Measurements from ENCODE around the gene CASP7.
"Not testable (repeated sequence)": the region's sequence is repeated elsewhere in the genome, so short reads cannot be mapped to it uniquely, and the experiment has no call there.

CASP7 gene

DNA sequence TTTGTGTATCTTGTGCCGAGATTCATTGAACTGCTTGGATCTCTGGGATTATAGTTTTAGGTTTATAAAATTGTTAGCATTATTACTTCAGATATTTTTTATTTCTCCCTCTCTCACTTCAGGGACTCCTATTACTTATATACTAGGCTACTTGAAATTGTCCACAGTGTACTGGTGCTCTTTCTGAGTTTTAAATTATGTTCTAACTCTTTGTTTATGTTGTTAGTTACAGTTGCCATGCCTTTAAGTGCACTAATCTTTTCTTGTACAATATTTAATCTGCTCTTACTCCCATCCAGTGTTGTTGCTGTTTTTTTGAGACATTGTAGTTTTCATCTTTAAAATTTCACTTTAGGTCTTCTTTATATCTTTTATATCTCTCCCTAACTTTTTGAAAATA lies 84.9 kb downstream of the CASP7 start:
- H3K36me3 ChIP-seq, result no peaks in the 10 kb centered on the region
- H3K9me3 ChIP-seq, result peaks cover 12% of the 10 kb centered on the region
- no peak overlapping the region for H3K9ac ChIP-seq
- TF ChIP-seq Cebpa-rat (IDR thresholded peaks at IDR 0.05), result no peak
- no peaks in the 10 kb centered on the region for H3K4me1 ChIP-seq
- no peaks in the 10 kb centered on the region for H3K27me3 ChIP-seq
- no peak overlapping the region for H3K27ac ChIP-seq
- no peaks in the 10 kb centered on the region for H4K20me1 ChIP-seq
- H3K4me3 ChIP-seq, result no peak overlapping the region
- H3K4me2 ChIP-seq, result no peak overlapping the region

DNA sequence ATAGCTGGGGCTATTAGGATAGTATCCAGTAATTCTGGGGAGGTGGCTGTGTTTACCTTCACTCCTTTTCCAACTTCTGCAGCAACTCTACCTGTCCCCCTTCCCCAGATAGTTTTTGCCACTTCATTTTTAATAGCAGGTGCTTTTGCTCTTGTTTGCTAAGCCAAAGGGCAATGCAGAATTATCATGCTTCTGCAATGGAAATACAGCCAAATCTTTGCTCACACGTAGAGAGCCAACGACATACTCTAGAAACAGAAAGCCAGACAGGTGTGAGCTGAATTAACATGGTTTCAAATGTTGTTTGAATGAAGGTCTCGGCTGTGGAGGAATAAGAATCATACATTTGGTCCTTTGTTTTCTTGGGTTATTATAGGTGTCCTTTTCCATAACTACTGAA lies 86.2 kb downstream of the CASP7 start:
- H3K27me3 ChIP-seq, result no peaks in the 10 kb centered on the region
- H3K9ac ChIP-seq, result no peak overlapping the region
- H3K4me3 ChIP-seq, result no peak overlapping the region
- no peaks in the 10 kb centered on the region for H3K36me3 ChIP-seq
- TF ChIP-seq Cebpa-rat (IDR thresholded peaks at IDR 0.05), result no peak
- peaks cover 12% of the 10 kb centered on the region for H3K9me3 ChIP-seq
- no peaks in the 10 kb centered on the region for H4K20me1 ChIP-seq
- H3K4me2 ChIP-seq, result no peak overlapping the region
- no peaks in the 10 kb centered on the region for H3K4me1 ChIP-seq
- no peak overlapping the region for H3K27ac ChIP-seq

DNA sequence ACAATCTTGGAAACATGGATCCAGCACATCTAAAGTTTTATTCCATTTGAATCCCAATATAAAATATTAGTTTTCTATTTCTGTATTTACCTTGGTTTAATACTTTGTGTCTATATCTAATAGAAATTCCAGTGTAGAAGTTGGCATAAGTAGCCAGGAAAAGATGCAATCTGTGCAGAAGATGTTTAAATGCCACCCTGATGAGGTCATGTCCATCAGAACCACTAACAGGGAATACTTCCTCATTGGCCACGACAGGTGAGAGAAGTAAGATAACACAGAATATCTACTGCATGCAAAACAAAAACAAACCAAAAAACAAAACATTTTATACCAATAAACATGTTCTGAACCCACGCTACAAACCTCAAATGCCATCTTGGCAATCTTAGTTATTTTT lies 87.5 kb downstream of the CASP7 start:
- TF ChIP-seq Cebpa-rat (IDR thresholded peaks at IDR 0.05), result no peak
- no peak overlapping the region for H3K27ac ChIP-seq
- H3K9me3 ChIP-seq, result peaks cover 12% of the 10 kb centered on the region
- no peaks in the 10 kb centered on the region for H3K27me3 ChIP-seq
- no peak overlapping the region for H3K4me2 ChIP-seq
- H3K9ac ChIP-seq, result no peak overlapping the region
- H4K20me1 ChIP-seq, result no peaks in the 10 kb centered on the region
- no peak overlapping the region for H3K4me3 ChIP-seq
- no peaks in the 10 kb centered on the region for H3K36me3 ChIP-seq
- H3K4me1 ChIP-seq, result no peaks in the 10 kb centered on the region

DNA sequence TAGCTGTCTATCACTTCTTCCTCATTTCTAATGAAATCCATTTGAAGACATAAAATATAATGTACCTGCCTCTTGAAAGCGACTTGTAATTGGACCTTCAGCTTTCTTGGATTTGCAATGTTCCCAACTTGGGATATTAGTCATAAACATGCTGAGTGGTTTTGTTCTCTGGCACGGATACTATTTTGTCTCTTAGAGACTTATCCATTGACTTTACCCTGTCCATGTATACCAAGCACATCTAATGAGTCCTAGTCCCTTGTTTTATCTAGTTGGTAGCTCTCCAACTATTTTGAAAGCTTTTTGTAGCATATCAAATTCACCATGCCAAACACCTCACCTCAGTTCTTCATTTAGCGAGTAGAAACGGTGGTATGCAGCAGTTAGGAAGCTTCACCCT lies 90.6 kb downstream of the CASP7 start:
- H3K27me3 ChIP-seq, result no peaks in the 10 kb centered on the region

DNA sequence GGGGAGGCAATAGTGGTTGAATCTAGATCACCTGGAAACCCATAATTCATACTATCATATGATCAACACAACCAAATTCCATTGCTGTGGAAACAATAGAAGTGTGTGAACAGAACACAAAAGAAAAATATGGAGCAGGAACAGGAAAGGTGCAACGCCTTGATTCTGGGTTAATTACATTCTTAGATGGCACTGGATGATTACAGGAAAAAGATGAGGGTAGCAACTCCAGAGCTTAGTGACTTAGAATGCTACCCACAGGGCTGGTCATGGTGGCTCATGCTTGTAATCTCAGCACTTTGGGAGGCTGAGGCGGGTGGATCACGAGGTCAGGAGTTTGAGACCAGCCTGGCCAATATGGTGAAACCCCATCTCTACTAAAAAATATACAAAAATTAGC lies 91.4 kb downstream of the CASP7 start:
- H3K4me3 ChIP-seq, H3K36me3 ChIP-seq, H3K4me2 ChIP-seq, H3K9ac ChIP-seq, H3K4me1 ChIP-seq, H3K9me3 ChIP-seq, H3K27me3 ChIP-seq, H4K20me1 ChIP-seq, H3K27ac ChIP-seq: not testable (repeated sequence)

More for the DNA sequence above, 90.6 kb downstream of the CASP7 start:
- Histone ChIP-seq H3K9ac (no peak overlapping the region), H3K4me1 (no peaks in the 10 kb centered on the region), H3K27ac (no peak overlapping the region), H3K9me3 (no peaks in the 10 kb centered on the region), H3K36me3 (no peaks in the 10 kb centered on the region), H3K4me2 (no peak overlapping the region), H3K4me3 (no peak overlapping the region), H4K20me1 (no peaks in the 10 kb centered on the region)
- TF ChIP-seq Cebpa-rat (IDR thresholded peaks at IDR 0.05), result no peak

DNA sequence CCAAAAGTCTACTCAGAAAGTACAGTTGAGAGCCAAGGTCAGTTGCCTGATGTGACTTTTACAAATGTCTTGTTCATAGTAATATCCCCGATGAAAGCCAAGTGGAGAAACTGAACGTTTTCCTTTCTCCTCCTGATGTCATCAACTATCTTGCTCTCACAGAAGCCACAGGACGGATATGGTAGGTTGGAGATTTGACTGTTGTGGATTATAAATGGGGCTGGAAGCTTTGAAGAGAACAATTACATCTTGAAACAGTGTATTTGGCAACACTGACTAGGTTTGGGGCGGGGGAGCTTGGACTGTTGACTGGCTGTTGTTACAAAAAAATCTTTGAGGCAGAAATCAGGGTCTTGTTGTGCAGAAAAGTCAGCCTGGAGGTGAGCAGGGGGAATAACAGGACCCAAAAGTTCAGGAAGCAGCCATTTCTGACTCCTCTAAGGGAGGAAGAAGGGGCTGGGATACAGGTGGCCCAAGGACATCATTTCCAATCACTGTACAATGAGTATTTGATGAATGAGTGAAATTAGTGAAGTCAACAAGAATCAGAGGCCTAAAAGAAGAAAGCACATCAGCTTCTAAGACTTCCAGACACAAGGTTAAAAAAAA lies 96.1 kb downstream of the CASP7 start:
- Histone ChIP-seq H3K4me3 (no peak overlapping the region), H3K9me3 (no peaks in the 10 kb centered on the region), H3K36me3 (no peaks in the 10 kb centered on the region), H3K4me1 (no peaks in the 10 kb centered on the region), H3K27ac (no peak overlapping the region), H3K4me2 (no peak overlapping the region), H4K20me1 (no peaks in the 10 kb centered on the region), H3K27me3 (no peaks in the 10 kb centered on the region), H3K9ac (no peak overlapping the region)
- TF ChIP-seq Cebpa-rat (IDR thresholded peaks at IDR 0.05), result no peak

DNA sequence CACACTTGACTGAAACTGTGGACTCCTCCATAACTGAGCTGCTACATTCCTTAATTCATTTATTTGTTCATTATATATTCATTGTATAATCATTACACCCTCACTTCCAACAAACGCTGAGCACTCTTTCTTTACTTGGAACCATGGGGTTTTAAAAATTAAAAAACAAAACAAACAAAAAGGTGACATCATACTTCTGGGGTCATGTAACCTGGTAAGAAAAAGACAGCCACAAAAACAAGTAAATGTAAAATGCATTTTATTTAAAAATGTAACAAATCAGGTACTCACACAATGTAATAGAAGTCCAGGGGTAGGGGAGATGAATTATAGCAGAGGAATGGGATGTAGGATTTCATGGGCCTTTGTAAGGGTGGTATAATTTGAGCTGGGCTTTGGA lies 96.8 kb downstream of the CASP7 start:
- Histone ChIP-seq H3K27me3 (no peaks in the 10 kb centered on the region), H3K4me3 (no peak overlapping the region), H4K20me1 (no peaks in the 10 kb centered on the region), H3K4me1 (no peaks in the 10 kb centered on the region), H3K4me2 (no peak overlapping the region), H3K27ac (no peak overlapping the region), H3K36me3 (no peaks in the 10 kb centered on the region), H3K9me3 (no peaks in the 10 kb centered on the region), H3K9ac (no peak overlapping the region)
- TF ChIP-seq Cebpa-rat (IDR thresholded peaks at IDR 0.05), result no peak

All from BLaER1 (cell line).